Vagina (tissue), 2 donors: ENCODE data around the gene USP12. TPM values are rescaled to one million over a fixed set of nuclear protein-coding genes. Genes with fewer than 3 reads are reported as not detected.

Source experiments
- DNase-seq, 2 donors: peaks; one replicate each; pipeline ENCODE4 v3.0.0-alpha.2; 2017; ENCODE audit errors: extremely low spot score in 2 of 2
- H3K27ac ChIP-seq: fragments of 200-600 bp; sonication (generic); one replicate; pipeline ENCODE4 v1.5.1; 2019
- H3K27me3 ChIP-seq: fragments of 200-600 bp; sonication (generic); one replicate; pipeline ENCODE4 v1.5.1; 2019
- H3K36me3 ChIP-seq, 2 donors: fragments of 200-600 bp; sonication (generic); one replicate each; pipeline ENCODE4 v1.5.1; 2017 to 2019
- H3K4me1 ChIP-seq: fragments of 200-600 bp; sonication (generic); one replicate; pipeline ENCODE4 v1.5.1; 2019
- H3K4me3 ChIP-seq, 2 donors: fragments of 200-600 bp; sonication (generic); 1 replicate in 1 of 2; 2 replicates in 1 of 2; pipeline ENCODE4 v1.5.1; 2016 to 2019
- H3K9me3 ChIP-seq: fragments of 200-600 bp; sonication (generic); one replicate; pipeline ENCODE4 v1.5.1; 2019
- CTCF ChIP-seq, 3 experiments: fragments of 450-650 bp in 2 of 3; fragments of 200-600 bp in 1 of 3; sonication (generic) in 1 of 3; IDR thresholded peaks; one replicate each; pipeline ENCODE4 v1.5.1; 2017 to 2019; ENCODE audit warnings: antibody characterized with exemption in 3 of 3, mild to moderate bottlenecking in 2 of 3, moderate library complexity in 2 of 3
- POLR2A ChIP-seq, 2 donors: fragments of 450-650 bp; IDR thresholded peaks; one replicate each; pipeline ENCODE4 v1.6.1; 2017; ENCODE audit warnings: antibody characterized with exemption in 2 of 2, mild to moderate bottlenecking in 2 of 2, moderate library complexity in 2 of 2
- POLR2AphosphoS5 ChIP-seq, 2 donors: sonication (generic); formaldehyde crosslinking; IDR thresholded peaks; one replicate each; pipeline ENCODE4 v1.9.0; 2017; ENCODE audit warnings: antibody characterized with exemption in 2 of 2, mild to moderate bottlenecking in 2 of 2, low read depth in 1 of 2; ENCODE audit not compliant: insufficient read depth in 1 of 2
- intact Hi-C: fragments of 100-400 bp; cut with DNase I; formaldehyde crosslinking; loops from one replicate; pipeline ENCODE4 v1.15.1; 2023
- total RNA-seq: library from RNA; depleted of rRNA; stranded (reverse); fragments of >200 nt; gene quantifications from one replicate; pipeline ENCODE4 v1.2.3, GENCODE V29; 2016

USP12 gene
- total RNA-seq, 1 donor from 2014 or later = 20.9 TPM

DNA sequence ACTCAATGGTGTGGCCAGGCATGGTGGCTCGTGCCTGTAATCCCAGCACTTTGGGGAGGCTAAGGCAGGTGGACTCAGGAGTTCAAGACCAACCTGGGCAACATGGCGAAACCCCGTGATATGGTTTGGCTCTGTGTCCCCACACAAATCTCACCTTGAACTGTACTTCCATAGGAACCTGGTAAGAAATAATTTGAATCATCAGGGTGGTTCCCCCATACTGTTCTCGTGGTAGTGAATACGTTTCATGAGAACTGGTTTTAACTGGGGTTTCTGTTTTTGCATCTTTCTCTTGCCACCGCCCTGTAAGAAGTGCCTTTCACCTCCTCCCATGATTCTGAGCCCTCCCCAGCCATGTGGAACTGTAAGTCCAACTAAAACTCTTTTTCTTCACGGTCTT lies 49.6 kb downstream of the USP12 start:
- Histone ChIP-seq H3K4me1 (peaks cover 57% of the 10 kb centered on the region), H3K36me3 (no peaks in the 10 kb centered on the region), H3K27me3 (no peaks in the 10 kb centered on the region), H3K9me3 (no peaks in the 10 kb centered on the region), H3K4me3 (no peak overlapping the region), H3K27ac (no peak overlapping the region)
- no peak for TF ChIP-seq CTCF (IDR thresholded peaks at IDR 0.05)
- TF ChIP-seq POLR2AphosphoS5 (IDR thresholded peaks at IDR 0.05; ENCODE audit: insufficient read depth in 1 of 2, low read depth in 1 of 2) = no peak
- TF ChIP-seq POLR2A (IDR thresholded peaks at IDR 0.05) = no peak
- intact Hi-C loops = no loop called here
- no peak for DNase-seq

DNA sequence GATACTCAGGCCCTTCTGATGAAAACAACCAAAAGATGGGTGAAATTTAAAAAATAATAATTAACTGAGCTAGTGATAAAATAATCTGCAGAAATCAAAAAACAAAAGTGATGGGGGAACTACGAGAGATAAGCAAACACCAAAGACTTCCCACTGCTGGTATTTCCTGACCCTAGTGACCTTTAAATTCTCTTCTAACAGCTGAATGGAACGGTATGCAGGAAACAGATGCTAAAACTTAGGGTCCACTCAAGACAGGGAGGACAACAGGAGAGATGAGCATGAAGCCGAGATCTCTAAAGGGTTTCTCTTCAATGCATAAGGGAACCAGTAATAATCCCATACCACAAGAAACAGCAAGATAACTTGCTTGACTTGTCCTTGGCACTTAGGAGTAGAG lies 50.8 kb downstream of the USP12 start:
- no peak for TF ChIP-seq CTCF (IDR thresholded peaks at IDR 0.05)
- TF ChIP-seq POLR2A (IDR thresholded peaks at IDR 0.05) = no peak
- TF ChIP-seq POLR2AphosphoS5 (IDR thresholded peaks at IDR 0.05; ENCODE audit: insufficient read depth in 1 of 2, low read depth in 1 of 2) = no peak
- no peaks in the 10 kb centered on the region for H3K36me3 ChIP-seq
- no peaks in the 10 kb centered on the region for H3K27me3 ChIP-seq
- H3K9me3 ChIP-seq = no peaks in the 10 kb centered on the region
- intact Hi-C loops = no loop called here
- no peak overlapping the region for H3K27ac ChIP-seq
- no peak overlapping the region for H3K4me3 ChIP-seq
- no peak for DNase-seq
- peaks cover 46% of the 10 kb centered on the region for H3K4me1 ChIP-seq

GRCh38 chr13:27120011-27120410 lies 51.6 kb downstream of the USP12 start:
- DNase-seq = no peak
- peaks cover 39% of the 10 kb centered on the region for H3K4me1 ChIP-seq

DNA sequence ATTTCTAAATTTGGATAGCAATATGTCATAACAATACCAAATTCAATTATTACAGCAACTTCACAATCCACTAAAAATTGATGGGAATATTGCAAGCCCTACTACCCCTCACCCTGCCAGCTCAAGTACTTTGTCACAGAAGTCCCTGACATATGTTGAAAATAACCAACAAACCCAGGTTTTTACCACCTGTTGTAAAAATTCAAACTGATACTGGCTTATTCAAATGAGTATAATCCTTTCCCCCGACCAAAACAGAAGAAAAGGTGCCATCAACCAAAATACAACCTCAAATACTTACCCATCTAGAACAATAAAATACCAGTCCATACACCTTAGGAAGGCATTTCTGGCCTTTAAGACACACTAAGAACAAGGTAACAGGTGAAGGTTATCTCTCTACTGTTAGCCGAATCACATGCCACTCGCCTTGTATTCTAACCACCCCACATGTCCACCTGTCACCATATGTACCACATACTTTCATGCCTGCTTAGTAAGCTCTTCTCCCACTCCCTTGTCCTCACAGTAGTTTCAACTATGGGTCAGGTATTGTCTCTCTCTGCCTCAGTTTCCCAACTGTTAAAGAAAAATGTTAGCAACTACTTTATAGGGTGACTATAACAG lies 53.1 kb downstream of the USP12 start:
- H3K27me3 ChIP-seq = no peaks in the 10 kb centered on the region
- peaks cover 28% of the 10 kb centered on the region for H3K4me1 ChIP-seq
- TF ChIP-seq POLR2AphosphoS5 (IDR thresholded peaks at IDR 0.05; ENCODE audit: insufficient read depth in 1 of 2, low read depth in 1 of 2) (no peak), CTCF (IDR thresholded peaks at IDR 0.05) (no peak), POLR2A (IDR thresholded peaks at IDR 0.05) (no peak)
- intact Hi-C loops = no loop called here
- H3K9me3 ChIP-seq = no peaks in the 10 kb centered on the region
- no peak overlapping the region for H3K4me3 ChIP-seq
- DNase-seq = no peak
- H3K27ac ChIP-seq = no peak overlapping the region
- peaks cover 0 to 3% of the 10 kb centered on the region in 2 donors for H3K36me3 ChIP-seq

More at GRCh38 chr13:27120011-27120410, 51.6 kb downstream of the USP12 start:
- intact Hi-C loops = no loop called here
- peaks cover 0 to 3% of the 10 kb centered on the region in 2 donors for H3K36me3 ChIP-seq
- TF ChIP-seq CTCF (IDR thresholded peaks at IDR 0.05) (no peak), POLR2A (IDR thresholded peaks at IDR 0.05) (no peak), POLR2AphosphoS5 (IDR thresholded peaks at IDR 0.05; ENCODE audit: insufficient read depth in 1 of 2, low read depth in 1 of 2) (no peak)
- no peak overlapping the region for H3K27ac ChIP-seq
- no peaks in the 10 kb centered on the region for H3K9me3 ChIP-seq
- no peaks in the 10 kb centered on the region for H3K27me3 ChIP-seq
- H3K4me3 ChIP-seq = no peak overlapping the region

- DNase-seq = no peak
- Histone ChIP-seq H3K4me1 (peaks cover 28% of the 10 kb centered on the region), H3K27me3 (no peaks in the 10 kb centered on the region), H3K4me3 (no peak overlapping the region), H3K36me3 (peaks cover 0 to 3% of the 10 kb centered on the region in 2 donors), H3K27ac (no peak overlapping the region), H3K9me3 (no peaks in the 10 kb centered on the region)
- intact Hi-C loops = no loop called here
- TF ChIP-seq POLR2AphosphoS5 (IDR thresholded peaks at IDR 0.05; ENCODE audit: insufficient read depth in 1 of 2, low read depth in 1 of 2) (no peak), POLR2A (IDR thresholded peaks at IDR 0.05) (no peak), CTCF (IDR thresholded peaks at IDR 0.05) (no peak)
Measured at GRCh38 chr13:27117952-27118351, 53.7 kb downstream of the USP12 start.
